H4 (cell line): ENCODE measurements around the gene PCYT1B. TPM values are rescaled to one million over a fixed set of nuclear protein-coding genes. Genes with fewer than 3 reads are reported as not detected.
A peak's percentile ranks its signal among the peaks of the same experiment; 100 is the strongest.

Source experiments
- DNase-seq: peaks from one replicate; pipeline ENCODE4 v3.0.0-alpha.2; 2015; ENCODE audit warnings: low spot score
- total RNA-seq: library from RNA; depleted of rRNA; stranded (reverse); fragments of >200 nt; shearing (Covaris generic); gene quantifications from 2 replicates; pipeline ENCODE4 v1.2.3, GENCODE V29; 2014; rRNA removed

PCYT1B gene
- total RNA-seq, 1 experiment from 2014 or later = 0.46 TPM

DNA sequence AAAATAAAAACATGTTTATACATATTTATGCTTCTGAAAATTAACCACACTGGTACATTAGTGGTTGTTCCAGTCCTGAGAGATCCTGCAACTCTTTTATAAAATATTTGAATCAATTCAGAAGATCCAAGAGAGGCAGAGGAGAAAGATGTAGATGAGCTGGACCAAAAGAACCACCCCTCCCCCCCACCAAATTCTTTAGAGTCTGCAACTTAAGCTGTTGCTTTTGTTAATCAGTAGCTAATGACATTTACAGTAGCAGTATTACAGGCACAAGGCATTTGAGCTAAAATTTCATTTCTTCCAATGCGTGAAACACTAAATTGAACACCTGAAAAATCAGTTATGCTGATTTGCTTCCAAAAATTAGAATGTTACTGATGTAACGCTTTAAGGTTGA is 120.5 kb downstream of the PCYT1B start:
- DNase-seq = no peak

- no peak for DNase-seq
These were observed 121.7 kb downstream of the PCYT1B start for GRCh38 chrX:24525455-24525854.

- no peak for DNase-seq
These were observed 126.7 kb downstream of the PCYT1B start for GRCh38 chrX:24520472-24520871.

DNA sequence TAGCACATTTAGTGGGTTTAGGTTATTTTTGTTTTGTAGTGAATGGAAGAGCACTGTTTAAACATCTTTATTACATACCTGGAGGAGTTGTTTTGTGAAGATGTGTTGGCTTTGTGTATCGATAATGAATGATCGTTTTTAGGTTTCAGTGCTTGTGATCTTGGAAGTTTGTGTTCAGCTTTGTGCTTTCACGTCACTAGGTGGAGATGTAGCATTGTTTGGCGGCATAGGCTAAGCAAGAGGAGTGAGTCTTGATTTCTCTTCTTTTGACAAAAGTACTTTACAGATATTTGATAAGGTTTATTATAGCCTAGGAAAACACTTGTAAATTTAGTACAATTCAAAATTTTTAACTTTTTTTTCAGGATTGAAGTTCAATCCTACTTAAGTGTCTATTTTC is 131.7 kb downstream of the PCYT1B start:
- peak; percentile 12 for DNase-seq

- no peak for DNase-seq
These were observed 133.7 kb downstream of the PCYT1B start for GRCh38 chrX:24513416-24513815.

- DNase-seq = no peak
These were observed 138.8 kb downstream of the PCYT1B start for GRCh38 chrX:24508375-24508774.

Other genes with a start within 250 kb of the PCYT1B start
- 20.5 and 27.9 TPM in 2 replicates for gene PDK3, start 182.1 kb downstream of the PCYT1B start, total RNA-seq
- 19.7 and 19.8 TPM in 2 replicates for gene POLA1, start 46.6 kb upstream of the PCYT1B start, total RNA-seq